ENCODE data around the gene MKS1.

MKS1 gene

DNA sequence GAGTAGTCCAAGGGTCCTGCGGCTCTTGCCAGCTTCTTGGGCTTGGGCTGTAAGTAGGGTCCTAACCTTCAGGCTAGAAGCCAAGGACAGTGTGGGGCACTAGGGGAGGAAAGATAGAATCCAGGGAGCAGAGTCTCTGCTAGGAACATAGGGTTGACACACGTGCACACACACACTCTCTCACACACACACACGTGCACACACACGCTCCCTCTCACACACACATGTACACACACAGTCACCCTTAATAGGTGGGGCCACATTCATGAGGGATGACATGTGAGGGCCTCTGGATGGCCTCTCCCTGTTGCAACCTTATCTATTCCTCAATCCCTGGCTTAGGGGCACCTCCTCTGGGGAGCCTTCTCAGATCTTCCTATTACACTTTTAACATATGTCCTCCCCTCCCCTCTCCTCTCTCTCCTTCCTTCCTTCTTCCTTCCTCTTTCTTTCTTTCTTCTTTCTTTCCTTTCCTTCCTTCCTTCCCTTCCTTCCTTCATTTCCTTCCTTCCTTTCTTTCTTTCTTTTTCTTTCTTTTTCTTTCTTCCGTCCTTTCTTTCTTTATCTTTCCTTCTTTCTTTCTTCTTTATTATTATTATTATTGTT is 23.4 kb downstream of the MKS1 start:
- peaks cover 7 to 14% of the 10 kb centered on the region in 2 donors for H3K27me3 ChIP-seq (ENCODE audit: control insufficient read depth in 1 of 2, insufficient read depth in 2 of 2, low read length in 2 of 2)
- H3K4me3 ChIP-seq (ENCODE audit: low read depth in 1 of 2, low read length in 2 of 2), result no peak overlapping the region
- H3K4me1 ChIP-seq (ENCODE audit: insufficient read depth, low read length), result no peaks in the 10 kb centered on the region
- no peaks in the 10 kb centered on the region for H3K36me3 ChIP-seq (ENCODE audit: insufficient read depth, low read length)
- no peak overlapping the region for H3K9ac ChIP-seq (ENCODE audit: low read length)
- no peak overlapping the region for H3K27ac ChIP-seq (ENCODE audit: low read depth, low read length)
- H3K9me3 ChIP-seq (ENCODE audit: low read length), result no peaks in the 10 kb centered on the region

DNA sequence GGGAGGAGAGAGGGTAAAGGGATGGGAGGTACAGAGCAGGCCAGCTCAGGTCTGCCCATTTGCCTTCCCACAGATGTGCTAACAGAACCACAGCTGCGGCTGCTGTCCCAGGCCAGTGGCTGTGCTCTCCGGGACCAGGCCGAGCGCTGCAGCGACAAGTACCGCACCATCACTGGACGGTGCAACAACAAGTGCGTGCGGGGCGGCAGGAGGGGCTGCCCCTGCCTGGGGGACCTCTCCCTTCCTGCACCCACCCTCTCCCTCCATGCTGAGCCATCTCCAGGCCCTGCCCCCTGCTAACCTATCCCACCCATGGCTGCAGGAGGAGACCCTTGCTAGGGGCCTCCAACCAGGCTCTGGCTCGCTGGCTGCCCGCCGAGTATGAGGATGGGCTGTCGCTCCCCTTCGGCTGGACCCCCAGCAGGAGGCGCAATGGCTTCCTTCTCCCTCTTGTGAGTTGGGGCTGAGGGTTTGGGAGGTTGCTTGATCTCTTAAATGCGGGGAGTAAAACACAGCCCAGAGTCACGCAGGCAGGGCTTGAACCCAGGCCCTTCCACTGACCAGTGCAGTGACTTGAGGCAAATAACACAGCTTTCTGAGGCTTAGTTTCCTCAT is 25.3 kb downstream of the MKS1 start:
- Histone ChIP-seq H3K36me3 (ENCODE audit: insufficient read depth, low read length) (no peaks in the 10 kb centered on the region), H3K9me3 (ENCODE audit: low read length) (no peaks in the 10 kb centered on the region), H3K27me3 (ENCODE audit: control insufficient read depth in 1 of 2, insufficient read depth in 2 of 2, low read length in 2 of 2) (peaks cover 7 to 23% of the 10 kb centered on the region in 2 donors), H3K4me1 (ENCODE audit: insufficient read depth, low read length) (no peaks in the 10 kb centered on the region), H3K4me3 (ENCODE audit: low read depth in 1 of 2, low read length in 2 of 2) (no peak overlapping the region), H3K9ac (ENCODE audit: low read length) (no peak overlapping the region), H3K27ac (ENCODE audit: low read depth, low read length) (no peak overlapping the region)

DNA sequence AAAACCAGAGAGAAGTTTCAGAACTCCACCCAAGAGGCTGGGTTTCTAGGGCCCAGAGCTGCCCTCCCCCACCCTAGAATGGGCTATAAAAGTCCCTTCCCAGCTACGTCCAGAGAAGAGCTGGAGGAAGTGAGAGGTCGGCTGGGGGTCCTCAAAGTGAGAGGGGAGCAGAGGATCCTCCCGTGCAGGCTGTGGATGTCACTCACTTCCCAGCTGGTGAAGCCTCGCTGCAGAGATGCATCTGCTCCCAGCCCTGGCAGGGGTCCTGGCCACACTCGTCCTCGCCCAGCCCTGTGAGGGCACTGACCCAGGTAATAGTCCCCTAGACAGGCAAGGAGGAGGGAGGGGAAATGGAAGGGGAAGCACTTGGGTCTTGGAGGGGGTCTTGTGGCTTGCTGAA is 26.4 kb downstream of the MKS1 start, which contains the start of gene EPX:
EPX (plus strand) TSS at position 115 of the 400 bp plus-strand sequence; CDS start at position 236, 121 bp downstream.
- Histone ChIP-seq H3K36me3 (ENCODE audit: insufficient read depth, low read length) (no peaks in the 10 kb centered on the region), H3K27ac (ENCODE audit: low read depth, low read length) (no peak within 1 kb of the TSS), H3K9ac (ENCODE audit: low read length) (no peak within 1 kb of the TSS), H3K4me3 (ENCODE audit: low read depth in 1 of 2, low read length in 2 of 2) (no peak within 1 kb of the TSS), H3K9me3 (ENCODE audit: low read length) (no peaks in the 10 kb centered on the region), H3K4me1 (ENCODE audit: insufficient read depth, low read length) (no peaks in the 10 kb centered on the region), H3K27me3 (ENCODE audit: control insufficient read depth in 1 of 2, insufficient read depth in 2 of 2, low read length in 2 of 2) (peaks cover 7 to 16% of the 10 kb centered on the region in 2 donors)

- Histone ChIP-seq H3K9ac (ENCODE audit: low read length) (no peak overlapping the region), H3K9me3 (ENCODE audit: low read length) (no peaks in the 10 kb centered on the region), H3K36me3 (ENCODE audit: insufficient read depth, low read length) (no peaks in the 10 kb centered on the region), H3K4me3 (ENCODE audit: low read depth in 1 of 2, low read length in 2 of 2) (no peak overlapping the region), H3K4me1 (ENCODE audit: insufficient read depth, low read length) (no peaks in the 10 kb centered on the region), H3K27ac (ENCODE audit: low read depth, low read length) (no peak overlapping the region), H3K27me3 (ENCODE audit: control insufficient read depth in 1 of 2, insufficient read depth in 2 of 2, low read length in 2 of 2) (peaks cover 7 to 16% of the 10 kb centered on the region in 2 donors)
Measured at GRCh38 chr17:58191241-58191896, 27.7 kb downstream of the MKS1 start.

- no peak overlapping the region for H3K27ac ChIP-seq (ENCODE audit: low read depth, low read length)
- no peak overlapping the region for H3K4me3 ChIP-seq (ENCODE audit: low read depth in 1 of 2, low read length in 2 of 2)
- H3K4me1 ChIP-seq (ENCODE audit: insufficient read depth, low read length), result no peaks in the 10 kb centered on the region
- no peaks in the 10 kb centered on the region for H3K36me3 ChIP-seq (ENCODE audit: insufficient read depth, low read length)
- H3K27me3 ChIP-seq (ENCODE audit: control insufficient read depth in 1 of 2, insufficient read depth in 2 of 2, low read length in 2 of 2), result peaks cover 7 to 16% of the 10 kb centered on the region in 2 donors
- H3K9ac ChIP-seq (ENCODE audit: low read length), result no peak overlapping the region
- no peaks in the 10 kb centered on the region for H3K9me3 ChIP-seq (ENCODE audit: low read length)
Measured at GRCh38 chr17:58189436-58190146, 29.5 kb downstream of the MKS1 start.

- Histone ChIP-seq H3K4me3 (ENCODE audit: low read depth in 1 of 2, low read length in 2 of 2) (no peak overlapping the region), H3K27me3 (ENCODE audit: control insufficient read depth in 1 of 2, insufficient read depth in 2 of 2, low read length in 2 of 2) (peaks cover 7 to 16% of the 10 kb centered on the region in 2 donors), H3K9ac (ENCODE audit: low read length) (no peak overlapping the region), H3K36me3 (ENCODE audit: insufficient read depth, low read length) (no peaks in the 10 kb centered on the region), H3K4me1 (ENCODE audit: insufficient read depth, low read length) (no peaks in the 10 kb centered on the region), H3K27ac (ENCODE audit: low read depth, low read length) (no peak overlapping the region), H3K9me3 (ENCODE audit: low read length) (no peaks in the 10 kb centered on the region)
Measured at GRCh38 chr17:58187675-58188074, 31.4 kb downstream of the MKS1 start.

GRCh38 chr17:58187063-58187462 is 32.0 kb downstream of the MKS1 start:
- no peaks in the 10 kb centered on the region for H3K9me3 ChIP-seq (ENCODE audit: low read length)
- H3K27me3 ChIP-seq (ENCODE audit: control insufficient read depth in 1 of 2, insufficient read depth in 2 of 2, low read length in 2 of 2), result peaks cover 2 to 16% of the 10 kb centered on the region in 2 donors
- no peak overlapping the region for H3K9ac ChIP-seq (ENCODE audit: low read length)
- H3K36me3 ChIP-seq (ENCODE audit: insufficient read depth, low read length), result no peaks in the 10 kb centered on the region
- no peaks in the 10 kb centered on the region for H3K4me1 ChIP-seq (ENCODE audit: insufficient read depth, low read length)
- no peak overlapping the region for H3K4me3 ChIP-seq (ENCODE audit: low read depth in 1 of 2, low read length in 2 of 2)
- H3K27ac ChIP-seq (ENCODE audit: low read depth, low read length), result no peak overlapping the region

DNA sequence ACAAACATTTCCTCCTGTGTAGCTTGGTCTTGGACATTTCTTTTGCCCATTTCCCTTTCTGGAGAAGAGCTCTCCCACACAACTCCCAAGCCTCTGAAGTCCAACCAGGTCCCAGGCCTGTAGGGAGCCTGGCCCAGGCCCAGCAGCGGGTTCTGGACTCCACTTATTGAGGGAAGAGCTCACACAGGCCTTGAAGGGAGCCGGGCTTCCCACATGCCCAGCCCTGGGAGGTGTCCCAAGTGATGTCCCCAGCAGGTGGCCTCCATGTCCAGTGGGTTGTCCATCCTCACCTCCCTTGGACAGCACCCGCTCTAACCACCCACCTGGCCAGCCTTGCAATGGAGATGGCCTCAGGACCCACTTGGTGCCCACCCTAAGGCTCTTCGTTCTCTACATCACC is 32.5 kb downstream of the MKS1 start:
- Histone ChIP-seq H3K27me3 (ENCODE audit: control insufficient read depth in 1 of 2, insufficient read depth in 2 of 2, low read length in 2 of 2) (peaks cover 0 to 16% of the 10 kb centered on the region in 2 donors), H3K27ac (ENCODE audit: low read depth, low read length) (no peak overlapping the region), H3K9me3 (ENCODE audit: low read length) (no peaks in the 10 kb centered on the region), H3K4me1 (ENCODE audit: insufficient read depth, low read length) (no peaks in the 10 kb centered on the region), H3K9ac (ENCODE audit: low read length) (no peak overlapping the region), H3K4me3 (ENCODE audit: low read depth in 1 of 2, low read length in 2 of 2) (no peak overlapping the region), H3K36me3 (ENCODE audit: insufficient read depth, low read length) (no peaks in the 10 kb centered on the region)

DNA sequence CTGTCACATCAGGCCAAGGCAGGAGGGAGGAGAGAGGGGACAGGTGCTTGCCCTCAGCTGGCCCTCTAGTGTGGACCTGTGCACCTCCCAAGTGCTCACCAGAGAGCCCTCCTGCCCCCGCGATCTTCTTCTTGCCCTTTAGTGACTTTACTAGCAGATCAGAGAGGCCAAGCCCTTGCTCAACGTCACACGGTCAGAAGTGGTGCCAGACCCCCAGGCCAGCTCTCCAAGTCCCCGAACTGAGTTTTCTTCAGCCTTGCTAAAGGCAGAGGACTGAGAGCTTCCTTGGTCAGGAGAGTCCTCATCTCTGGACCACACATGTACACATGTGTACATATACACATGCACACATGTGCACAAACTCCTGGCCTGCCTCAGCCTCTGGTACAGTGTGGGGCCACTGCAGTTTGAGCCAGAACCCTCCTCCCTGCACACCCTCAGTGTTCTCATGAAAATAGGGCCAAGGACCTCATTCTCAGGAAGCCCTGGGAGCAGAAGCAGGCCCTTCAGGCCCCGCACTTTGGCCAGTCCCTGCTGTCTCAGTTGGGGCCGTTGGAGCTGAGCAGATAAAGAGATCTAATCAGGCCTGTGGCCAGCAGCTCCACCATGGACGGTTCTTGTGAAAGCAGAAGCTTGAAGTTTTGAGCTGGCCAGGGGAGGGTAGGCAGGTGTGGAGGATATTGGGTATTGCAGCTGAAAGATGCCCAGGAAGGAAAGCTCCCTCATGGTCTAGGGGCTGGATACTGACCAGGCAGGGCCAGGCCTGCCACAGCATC is 33.9 kb downstream of the MKS1 start:
- no peaks in the 10 kb centered on the region for H3K9me3 ChIP-seq (ENCODE audit: low read length)
- H3K27me3 ChIP-seq (ENCODE audit: control insufficient read depth in 1 of 2, insufficient read depth in 2 of 2, low read length in 2 of 2), result peaks cover 0 to 6% of the 10 kb centered on the region in 2 donors
- no peak overlapping the region for H3K4me3 ChIP-seq (ENCODE audit: low read depth in 1 of 2, low read length in 2 of 2)
- H3K9ac ChIP-seq (ENCODE audit: low read length), result no peak overlapping the region
- no peaks in the 10 kb centered on the region for H3K36me3 ChIP-seq (ENCODE audit: insufficient read depth, low read length)
- H3K27ac ChIP-seq (ENCODE audit: low read depth, low read length), result no peak overlapping the region
- no peaks in the 10 kb centered on the region for H3K4me1 ChIP-seq (ENCODE audit: insufficient read depth, low read length)

- Histone ChIP-seq H3K9me3 (ENCODE audit: low read length) (no peaks in the 10 kb centered on the region), H3K36me3 (ENCODE audit: insufficient read depth, low read length) (no peaks in the 10 kb centered on the region), H3K27me3 (ENCODE audit: control insufficient read depth in 1 of 2, insufficient read depth in 2 of 2, low read length in 2 of 2) (no peaks in the 10 kb centered on the region), H3K4me3 (ENCODE audit: low read depth in 1 of 2, low read length in 2 of 2) (no peak overlapping the region), H3K27ac (ENCODE audit: low read depth, low read length) (no peak overlapping the region), H3K9ac (ENCODE audit: low read length) (no peak overlapping the region), H3K4me1 (ENCODE audit: insufficient read depth, low read length) (no peaks in the 10 kb centered on the region)
Measured at GRCh38 chr17:58184308-58184985, 34.6 kb downstream of the MKS1 start.
